ENCODE data around the gene TNK2.

- no peak for TF ChIP-seq ZNF16 (tag by site-specific recombination; IDR thresholded peaks at IDR 0.05; ENCODE audit: low read depth)
- no peak for TF ChIP-seq CTCF (tag by site-specific recombination; IDR thresholded peaks at IDR 0.05)
- TF ChIP-seq SP3 (tag by site-specific recombination; IDR thresholded peaks at IDR 0.05) = no peak
Observed at GRCh38 chr3:195873281-195873887, 35.0 kb downstream of the TNK2 start.

Data from HEK293 (cell line).